B cell (primary cell): ENCODE data around the gene RMC1. TPM values are rescaled to one million over a fixed set of nuclear protein-coding genes. Genes with fewer than 3 reads are reported as not detected.

Experiments used
- ATAC-seq: fragments of 200-7000 bp; cut with Tn5 transposase; one replicate; pipeline ENCODE4 v1.10.0; 2021; ENCODE audit warnings: low read depth, mild to moderate bottlenecking, moderate number of reproducible peaks, moderate library complexity
- CTCF ChIA-PET: fragments of 350-600 bp; sonication (Branson Sonifier 250); formaldehyde crosslinking; loops from one replicate; lab custom pipeline; 2021; ENCODE audit warnings: antibody characterized with exemption, inconsistent platforms; lab: Charles Lee
- POLR2A ChIA-PET: fragments of 350-600 bp; sonication (Branson Sonifier 250); formaldehyde crosslinking; loops from one replicate; lab custom pipeline; 2021; ENCODE audit warnings: antibody characterized with exemption; lab: Charles Lee
- DNase-seq: peaks from one replicate; pipeline ENCODE4 v3.0.0; 2013
- H2AFZ ChIP-seq: 2 replicates; pipeline ENCODE4 v1.6.1; 2012; ENCODE audit warnings: mild to moderate bottlenecking, low read depth, low read length; ENCODE audit not compliant: insufficient read depth, poor library complexity, severe bottlenecking
- H3K27ac ChIP-seq, 2 donors: 1 replicate in 1 of 2; 2 replicates in 1 of 2; pipeline ENCODE4 v1.5.1; 2012 to 2013; ENCODE audit warnings: low read length in 2 of 2, mild to moderate bottlenecking in 2 of 2, moderate library complexity in 1 of 2
- H3K27me3 ChIP-seq, 4 experiments: fragments of 200-600 bp in 1 of 4; sonication (generic) in 1 of 4; replicated peaks in 1 of 4; 1 replicate in 2 of 4; 2 replicates in 2 of 4; pipeline versions ENCODE4 v1.6.1 to v1.7.0; 2013 to 2016; ENCODE audit warnings: low read length in 3 of 4, mild to moderate bottlenecking in 2 of 4, mixed read lengths in 1 of 4, moderate library complexity in 1 of 4; ENCODE audit not compliant: insufficient read depth in 4 of 4, control insufficient read depth in 3 of 4; ENCODE audit errors: control extremely low read depth in 1 of 4
- H3K36me3 ChIP-seq, 2 experiments: replicated peaks in 1 of 2; 1 replicate in 1 of 2; 2 replicates in 1 of 2; pipeline versions ENCODE4 v1.6.1 to v1.7.1; 2013; ENCODE audit warnings: low read length in 1 of 2; ENCODE audit not compliant: insufficient read depth in 2 of 2, control insufficient read depth in 1 of 2; ENCODE audit errors: control extremely low read depth in 1 of 2, extremely low read depth in 1 of 2
- H3K4me1 ChIP-seq, 2 donors: fragments of 200-600 bp in 1 of 2; sonication (generic) in 1 of 2; 1 replicate in 1 of 2; 2 replicates in 1 of 2; pipeline versions ENCODE4 v1.5.1 to v1.6.1; 2013 to 2017; ENCODE audit warnings: low read length in 2 of 2; ENCODE audit not compliant: control insufficient read depth in 2 of 2, insufficient read depth in 2 of 2
- H3K4me2 ChIP-seq: replicated peaks from 2 replicates; pipeline ENCODE3; 2012; ENCODE audit warnings: mild to moderate bottlenecking, low read depth, low read length; ENCODE audit not compliant: poor library complexity, severe bottlenecking
- H3K4me3 ChIP-seq, 5 experiments: fragments of 200-600 bp in 1 of 5; sonication (generic) in 1 of 5; 1 replicate in 3 of 5; 2 replicates in 2 of 5; pipeline versions ENCODE4 v1.5.1 to v1.7.0; 2011 to 2016; ENCODE audit warnings: low read length in 4 of 5, mild to moderate bottlenecking in 4 of 5, low read depth in 2 of 5, control low read depth in 1 of 5, moderate library complexity in 1 of 5; ENCODE audit not compliant: insufficient read depth in 1 of 5; ENCODE audit errors: control extremely low read depth in 1 of 5, extremely low read depth in 1 of 5
- H3K79me2 ChIP-seq: fragments of 200-600 bp; sonication (generic); one replicate; pipeline ENCODE4 v1.6.0; 2016; ENCODE audit warnings: low read length; ENCODE audit not compliant: control insufficient read depth, insufficient read depth
- H3K9ac ChIP-seq: fragments of 200-600 bp; sonication (generic); 2 replicates; pipeline ENCODE4 v1.6.1; 2017; ENCODE audit warnings: mild to moderate bottlenecking, low read length, moderate library complexity
- H3K9me3 ChIP-seq, 3 donors: one replicate each; pipeline versions ENCODE4 v1.6.1 to v1.7.1; 2013; ENCODE audit warnings: low read length in 2 of 3; ENCODE audit not compliant: control insufficient read depth in 2 of 3, insufficient read depth in 1 of 3; ENCODE audit errors: control extremely low read depth in 1 of 3
- H4K20me1 ChIP-seq: 2 replicates; pipeline ENCODE4 v1.6.0; 2012; ENCODE audit warnings: mild to moderate bottlenecking, low read length; ENCODE audit not compliant: insufficient read depth, control insufficient read depth, poor library complexity, severe bottlenecking
- H3K27ac Mint-ChIP-seq: one replicate; pipeline ENCODE4 v1.8.0; 2021; ENCODE audit warnings: mixed read lengths
- H3K27me3 Mint-ChIP-seq: one replicate; pipeline ENCODE4 v1.8.0; 2021; ENCODE audit warnings: mixed read lengths
- H3K4me1 Mint-ChIP-seq: one replicate; pipeline ENCODE4 v1.8.0; 2021; ENCODE audit warnings: mixed read lengths
- H3K4me3 Mint-ChIP-seq: one replicate; pipeline ENCODE4 v1.8.0; 2021; ENCODE audit warnings: mixed read lengths
- H3K9me3 Mint-ChIP-seq: one replicate; pipeline ENCODE4 v1.8.0; 2022; ENCODE audit warnings: mixed read lengths; ENCODE audit not compliant: insufficient read depth
- CTCF ChIP-seq: fragments of 200-600 bp; IDR thresholded peaks from one replicate; pipeline ENCODE4 v1.8.0; 2022; ENCODE audit warnings: antibody characterized with exemption, mild to moderate bottlenecking
- EZH2 ChIP-seq: IDR thresholded peaks from 2 replicates; pipeline ENCODE4 v1.6.1; 2012; ENCODE audit warnings: borderline replicate concordance, low read depth, mild to moderate bottlenecking, moderate library complexity, low read length; ENCODE audit not compliant: insufficient read depth, poor library complexity, severe bottlenecking
- WGBS: methylation state at CpG from one replicate; pipeline ENCODE4 v1.1.5; 2013; ENCODE audit warnings: missing lambda C conversion rate; ENCODE audit not compliant: insufficient coverage; 5-methylcytosine and 5-hydroxymethylcytosine counted together
- intact Hi-C: fragments of 100-400 bp; cut with micrococcal nuclease; formaldehyde crosslinking; loops from one replicate; pipeline ENCODE4 v1.10.0; 2022
- polyA plus RNA-seq: library from polyadenylated mRNA; depleted of rRNA; stranded (reverse); fragments of >200 nt; gene quantifications from 2 replicates; pipeline ENCODE4 v1.2.3, GENCODE V29; 2012
- total RNA-seq, 2 donors: library from RNA; stranded (reverse); fragments of 120-200 nt in 1 of 2; gene quantifications; 1 replicate in 1 of 2; 2 replicates in 1 of 2; pipeline versions ENCODE4 v1.2.3 to v1.2.4, GENCODE V29; 2013 to 2022

Gene RMC1
- total and polyA plus RNA-seq, 2 donors (not counting 1 experiment from before 2014, with no cell fraction given), result 77.3 to 137 TPM

DNA sequence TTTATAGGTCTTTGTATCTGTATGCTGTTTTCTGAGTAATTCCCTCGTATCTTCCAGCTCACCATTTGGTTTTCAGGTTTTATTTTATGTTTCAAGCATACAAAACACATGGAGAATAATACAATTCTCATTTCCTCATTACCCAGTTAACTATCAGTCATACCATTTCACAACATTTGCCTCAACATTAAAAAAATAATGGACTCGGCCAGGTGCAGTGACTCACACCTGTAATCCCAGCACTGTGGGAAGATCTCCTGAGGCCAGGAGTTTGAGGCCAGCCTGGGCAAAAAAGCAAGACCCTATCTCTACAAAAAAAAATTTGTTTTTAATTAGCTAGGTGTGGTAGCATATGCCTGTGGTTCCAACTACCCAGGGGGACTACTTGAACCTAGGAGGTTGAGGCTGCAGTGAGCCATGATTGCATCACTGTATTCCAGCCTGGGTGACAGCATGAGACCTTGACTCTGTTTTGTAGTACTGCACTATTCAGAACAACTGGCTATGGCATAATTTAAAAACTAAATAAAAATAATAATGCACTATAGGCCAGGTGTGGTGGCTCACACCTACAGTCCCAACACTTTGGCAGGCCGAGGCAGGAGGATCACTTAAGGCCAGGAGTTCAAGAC is 62.7 kb downstream of the RMC1 start:
- TF ChIP-seq CTCF (no peak), EZH2 (no peak)
- no peaks in the 10 kb centered on the region for H3K27me3 Mint-ChIP-seq
- intact Hi-C loops, result no loop called here
- peaks cover 0 to 55% of the 10 kb centered on the region in 2 experiments for H3K36me3 ChIP-seq
- H4K20me1 ChIP-seq, result no peaks in the 10 kb centered on the region
- peaks cover 3% of the 10 kb centered on the region for H3K4me1 Mint-ChIP-seq
- no peak overlapping the region for H3K4me3 ChIP-seq
- no peak overlapping the region for H2AFZ ChIP-seq
- no peaks in the 10 kb centered on the region for H3K27me3 ChIP-seq
- H3K4me1 ChIP-seq, result no peaks in the 10 kb centered on the region
- ChIA-PET POLR2A (no interaction called here), CTCF (no interaction called here)
- H3K9me3 ChIP-seq, result no peaks in the 10 kb centered on the region
- DNase-seq (no peak), ATAC-seq (no peak)
- H3K79me2 ChIP-seq, result no peaks in the 10 kb centered on the region
- 100% methylated on average over 1 of the region's 3 CpGs for WGBS
- H3K9ac ChIP-seq, result no peak overlapping the region
- H3K9me3 Mint-ChIP-seq, result no peaks in the 10 kb centered on the region
- H3K4me2 ChIP-seq, result no peak overlapping the region
- no peak overlapping the region for H3K27ac Mint-ChIP-seq
- H3K4me3 Mint-ChIP-seq, result no peak overlapping the region
- H3K27ac ChIP-seq, result no peak overlapping the region

GRCh38 chr18:23567671-23568070 is 64.4 kb downstream of the RMC1 start:
- H3K9ac ChIP-seq, result no peak overlapping the region
- WGBS, result no CpG with 5 or more reads among the region's 3 CpGs
- no peaks in the 10 kb centered on the region for H3K9me3 Mint-ChIP-seq
- peaks cover 0 to 55% of the 10 kb centered on the region in 2 experiments for H3K36me3 ChIP-seq
- H3K27me3 ChIP-seq, result no peaks in the 10 kb centered on the region
- DNase-seq (no peak), ATAC-seq (no peak)
- CTCF ChIA-PET, result no interaction called here
- no peak for TF ChIP-seq CTCF
- TF ChIP-seq EZH2, result no peak
- H3K4me1 ChIP-seq, result no peaks in the 10 kb centered on the region
- peaks cover 3% of the 10 kb centered on the region for H3K4me1 Mint-ChIP-seq
- no peak overlapping the region for H3K4me2 ChIP-seq
- H3K4me3 ChIP-seq, result no peak overlapping the region
- H3K27ac ChIP-seq, result no peak overlapping the region
- no peaks in the 10 kb centered on the region for H3K9me3 ChIP-seq
- H3K4me3 Mint-ChIP-seq, result no peak overlapping the region
- H2AFZ ChIP-seq, result no peak overlapping the region
- H3K79me2 ChIP-seq, result no peaks in the 10 kb centered on the region
- intact Hi-C loops, result no loop called here
- no peak overlapping the region for H3K27ac Mint-ChIP-seq
- no peaks in the 10 kb centered on the region for H4K20me1 ChIP-seq
- no peaks in the 10 kb centered on the region for H3K27me3 Mint-ChIP-seq
- POLR2A ChIA-PET, result no interaction called here
